HepG2 (cell line): Measurements from ENCODE around the gene DQX1. TPM values are rescaled to one million over a fixed set of nuclear protein-coding genes. Genes with fewer than 3 reads are reported as not detected.
A peak's percentile ranks its signal among the peaks of the same experiment; 100 is the strongest.

Source experiments
- ATF4 ChIP-seq, 2 experiments: fragments of 450-650 bp in 1 of 2; sonication (generic) in 1 of 2; formaldehyde crosslinking; IDR thresholded peaks; 2 replicates each; pipeline versions ENCODE4 v1.5.0 to v1.8.0; 2020 to 2022; ENCODE audit warnings: mild to moderate bottlenecking in 1 of 2, missing genetic modification reagents in 1 of 2
- EP300 ChIP-seq, 3 experiments: sonication (generic) in 1 of 3; formaldehyde crosslinking in 1 of 3; IDR thresholded peaks; 2 replicates each; pipeline versions ENCODE4 v1.5.1 to v1.6.1; 2011 to 2020; ENCODE audit warnings: low read depth in 2 of 3, low read length in 2 of 3, borderline replicate concordance in 1 of 3, improper control_type of control experiment in 1 of 3, mild to moderate bottlenecking in 1 of 3, missing genetic modification reagents in 1 of 3, moderate library complexity in 1 of 3
- ETV6 ChIP-seq: sonication (generic); formaldehyde crosslinking; conservative IDR thresholded peaks from 2 replicates; pipeline ENCODE4 v1.4.0; 2020; ENCODE audit warnings: missing genetic modification reagents
- GLI4 ChIP-seq: sonication (generic); formaldehyde crosslinking; IDR thresholded peaks from 2 replicates; pipeline ENCODE4 v1.5.1; 2020; ENCODE audit warnings: missing genetic modification reagents, mild to moderate bottlenecking, moderate library complexity, borderline replicate concordance
- KDM5B ChIP-seq: sonication (generic); formaldehyde crosslinking; IDR thresholded peaks from 2 replicates; pipeline ENCODE4 v1.4.0; 2020; ENCODE audit warnings: missing genetic modification reagents, mild to moderate bottlenecking, borderline replicate concordance
- NR2F6 ChIP-seq, 2 experiments: IDR thresholded peaks; 2 replicates each; pipeline ENCODE4 v1.6.1; 2016; ENCODE audit warnings: antibody characterized with exemption in 1 of 2, mild to moderate bottlenecking in 1 of 2
- PAF1 ChIP-seq: IDR thresholded peaks from 2 replicates; pipeline ENCODE4 v1.6.1; 2016; ENCODE audit warnings: missing genetic modification reagents, missing compliant biosample characterization
- SALL1 ChIP-seq: sonication (generic); formaldehyde crosslinking; IDR thresholded peaks from 2 replicates; pipeline ENCODE4 v1.8.0; 2022; ENCODE audit warnings: mild to moderate bottlenecking, missing genetic modification reagents
- SRY ChIP-seq: sonication (generic); formaldehyde crosslinking; IDR thresholded peaks from 2 replicates; pipeline ENCODE4 v1.8.0; 2022; ENCODE audit warnings: mild to moderate bottlenecking, missing genetic modification reagents
- TRIM24 ChIP-seq: sonication (generic); formaldehyde crosslinking; IDR thresholded peaks from 2 replicates; pipeline ENCODE4 v1.8.0; 2022; ENCODE audit warnings: mild to moderate bottlenecking, missing genetic modification reagents
- ZBTB2 ChIP-seq: sonication (generic); formaldehyde crosslinking; IDR thresholded peaks from 2 replicates; pipeline ENCODE4 v1.8.0; 2022; ENCODE audit warnings: low read depth, missing genetic modification reagents
- ZFAT ChIP-seq: sonication (generic); formaldehyde crosslinking; conservative IDR thresholded peaks from 2 replicates; pipeline ENCODE4 v1.8.1; 2023; ENCODE audit warnings: missing genetic modification reagents, inconsistent platforms
- ZFY ChIP-seq: sonication (generic); formaldehyde crosslinking; IDR thresholded peaks from 2 replicates; pipeline ENCODE4 v1.4.0; 2020; ENCODE audit warnings: missing genetic modification reagents
- ZNF275 ChIP-seq: sonication (generic); formaldehyde crosslinking; IDR thresholded peaks from 2 replicates; pipeline ENCODE4 v1.8.0; 2022; ENCODE audit warnings: missing genetic modification reagents, mild to moderate bottlenecking, inconsistent platforms, borderline replicate concordance
- ZNF513 ChIP-seq: sonication (generic); formaldehyde crosslinking; conservative IDR thresholded peaks from 2 replicates; pipeline ENCODE4 v1.5.0; 2020; ENCODE audit warnings: missing genetic modification reagents
- ZNF550 ChIP-seq: sonication (generic); formaldehyde crosslinking; IDR thresholded peaks from 2 replicates; pipeline ENCODE4 v1.4.0; 2020; ENCODE audit warnings: mild to moderate bottlenecking, missing genetic modification reagents, borderline replicate concordance
- ZSCAN20 ChIP-seq: sonication (generic); formaldehyde crosslinking; IDR thresholded peaks from 2 replicates; pipeline ENCODE4 v1.4.0; 2020; ENCODE audit warnings: missing genetic modification reagents, mild to moderate bottlenecking, borderline replicate concordance
- ZSCAN5A ChIP-seq: sonication (generic); formaldehyde crosslinking; IDR thresholded peaks from 2 replicates; pipeline ENCODE4 v1.8.0; 2022; ENCODE audit warnings: mild to moderate bottlenecking, missing genetic modification reagents, borderline replicate concordance
- polyA plus RNA-seq, 8 experiments: library from polyadenylated mRNA; depleted of rRNA in 3 of 8; stranded (reverse) in 7 of 8; unstranded in 1 of 8; fragments of >200 nt; fragmentation: Illumina TruSeq in 4 of 8; extraction: Trizol in 4 of 8; gene quantifications; 2 replicates each; pipeline versions ENCODE4 v1.2.1 to v1.2.3, GENCODE V29; 2011 to 2016; ENCODE audit warnings: low read depth in 4 of 8, missing spikeins in 1 of 8, mixed read lengths in 1 of 8; ENCODE audit not compliant: insufficient read depth in 1 of 8
- total RNA-seq, 5 experiments: library from RNA; depleted of rRNA; stranded (reverse); fragments of >200 nt; fragmentation: Illumina TruSeq; extraction: Trizol; gene quantifications; 2 replicates each; pipeline ENCODE4 v1.2.3, GENCODE V29; 2016; ENCODE audit warnings: low read depth in 1 of 5

The DQX1 gene
- total and polyA plus RNA-seq, 2 of the 13 experiments (the other 11 are each of a cell fraction or from before 2014, with no cell fraction given) = 27.6 to 89.8 TPM

- no peak for TF ChIP-seq ZSCAN5A (CRISPR knock-in tag)
- no peak for TF ChIP-seq ZNF275 (CRISPR knock-in tag)
- TF ChIP-seq ZNF550 (CRISPR knock-in tag) = peak; percentile 52; the same call in 1 of the 2 replicates
- TF ChIP-seq ZFY = peak; percentile 5; the same call in 1 of the 2 replicates
- TF ChIP-seq GLI4 (CRISPR knock-in tag) = no peak
- TF ChIP-seq SALL1 = peak; percentile 28
- TF ChIP-seq ETV6 (CRISPR knock-in tag) = no peak
- TF ChIP-seq TRIM24 (CRISPR knock-in tag) = no peak
- TF ChIP-seq EP300 (IDR thresholded peaks at IDR 0.05; ENCODE audit: low read depth in 2 of 2, low read length in 2 of 2) = no peak
- TF ChIP-seq EP300 (CRISPR knock-in tag; IDR thresholded peaks at IDR 0.05; ENCODE audit: borderline replicate concordance) = no peak
- no peak for TF ChIP-seq ATF4 (CRISPR knock-in tag; IDR thresholded peaks at IDR 0.05)
- TF ChIP-seq ZFAT (CRISPR knock-in tag) = peak; percentile 27; the same call in 1 of the 2 replicates
- no peak for TF ChIP-seq NR2F6 (IDR thresholded peaks at IDR 0.05)
- no peak for TF ChIP-seq NR2F6 (CRISPR knock-in tag; IDR thresholded peaks at IDR 0.05)
- TF ChIP-seq PAF1 (CRISPR knock-in tag) = no peak
- no peak for TF ChIP-seq ZBTB2 (CRISPR knock-in tag)
- 0 out of 2 replicates have a peak, but pooled peaks have one; percentile 35 for TF ChIP-seq ZSCAN20 (CRISPR knock-in tag)
- no peak for TF ChIP-seq ZNF513 (CRISPR knock-in tag)
- no peak for TF ChIP-seq KDM5B (CRISPR knock-in tag)
- peak; percentile 47; the same call in 1 of the 2 replicates for TF ChIP-seq SRY (CRISPR knock-in tag)
These were observed 22.2 kb downstream of the DQX1 start (continued) for GRCh38 chr2:74503506-74504475.
